Parathyroid adenoma (tissue), 2 donors: Measurements from ENCODE around the gene CCN2.
A peak's percentile ranks its signal among the peaks of the same experiment; 100 is the strongest.

Source experiments
- H2AFZ ChIP-seq: fragments of 300-600 bp; sonication (generic); one replicate; pipeline ENCODE4 v1.7.0; 2017; ENCODE audit warnings: antibody characterized with exemption, mild to moderate bottlenecking
- H3K27ac ChIP-seq: fragments of 300-600 bp; sonication (generic); one replicate; pipeline ENCODE4 v1.7.0; 2017
- H3K27me3 ChIP-seq: fragments of 300-600 bp; sonication (generic); one replicate; pipeline ENCODE4 v1.7.0; 2017; ENCODE audit warnings: low read length; ENCODE audit not compliant: control insufficient read depth, insufficient read depth
- H3K36me3 ChIP-seq: fragments of 300-600 bp; sonication (generic); one replicate; pipeline ENCODE4 v1.7.0; 2017; ENCODE audit warnings: low read length; ENCODE audit not compliant: control insufficient read depth, insufficient read depth
- H3K4me1 ChIP-seq: fragments of 300-600 bp; sonication (generic); one replicate; pipeline ENCODE4 v1.7.0; 2017; ENCODE audit warnings: control low read depth
- H3K4me2 ChIP-seq: fragments of 300-600 bp; sonication (generic); one replicate; pipeline ENCODE4 v1.7.0; 2017; ENCODE audit warnings: low read length
- H3K4me3 ChIP-seq: fragments of 300-600 bp; sonication (generic); one replicate; pipeline ENCODE4 v1.7.0; 2017; ENCODE audit warnings: low read depth, low read length
- H3K79me2 ChIP-seq: fragments of 300-600 bp; sonication (generic); one replicate; pipeline ENCODE4 v1.7.0; 2017; ENCODE audit warnings: control low read depth
- H3K9ac ChIP-seq: fragments of 300-600 bp; sonication (generic); one replicate; pipeline ENCODE4 v1.7.0; 2017; ENCODE audit warnings: mild to moderate bottlenecking
- H3K9me3 ChIP-seq: fragments of 300-600 bp; sonication (generic); one replicate; pipeline ENCODE4 v1.7.0; 2017; ENCODE audit warnings: low read length; ENCODE audit not compliant: control insufficient read depth
- TF ChIP-seq, protein P1 (sequence below): fragments of 300-600 bp; sonication (generic); IDR thresholded peaks from one replicate; pipeline ENCODE4 v1.7.0; 2017; ENCODE audit warnings: antibody characterized with exemption, mild to moderate bottlenecking
- donor health status: primary hyperparathyroidism.

Gene CCN2

GRCh38 chr6:131936156-131936555 is 15.0 kb downstream of the CCN2 start:
- Histone ChIP-seq H2AFZ (no peak overlapping the region), H3K4me1 (no peaks in the 10 kb centered on the region), H3K4me3 (no peak overlapping the region), H3K79me2 (no peaks in the 10 kb centered on the region), H3K27ac (no peak overlapping the region), H3K9me3 (no peaks in the 10 kb centered on the region), H3K36me3 (no peaks in the 10 kb centered on the region), H3K27me3 (no peaks in the 10 kb centered on the region), H3K4me2 (no peak overlapping the region), H3K9ac (no peak overlapping the region)
- TF ChIP-seq, protein P1, sequence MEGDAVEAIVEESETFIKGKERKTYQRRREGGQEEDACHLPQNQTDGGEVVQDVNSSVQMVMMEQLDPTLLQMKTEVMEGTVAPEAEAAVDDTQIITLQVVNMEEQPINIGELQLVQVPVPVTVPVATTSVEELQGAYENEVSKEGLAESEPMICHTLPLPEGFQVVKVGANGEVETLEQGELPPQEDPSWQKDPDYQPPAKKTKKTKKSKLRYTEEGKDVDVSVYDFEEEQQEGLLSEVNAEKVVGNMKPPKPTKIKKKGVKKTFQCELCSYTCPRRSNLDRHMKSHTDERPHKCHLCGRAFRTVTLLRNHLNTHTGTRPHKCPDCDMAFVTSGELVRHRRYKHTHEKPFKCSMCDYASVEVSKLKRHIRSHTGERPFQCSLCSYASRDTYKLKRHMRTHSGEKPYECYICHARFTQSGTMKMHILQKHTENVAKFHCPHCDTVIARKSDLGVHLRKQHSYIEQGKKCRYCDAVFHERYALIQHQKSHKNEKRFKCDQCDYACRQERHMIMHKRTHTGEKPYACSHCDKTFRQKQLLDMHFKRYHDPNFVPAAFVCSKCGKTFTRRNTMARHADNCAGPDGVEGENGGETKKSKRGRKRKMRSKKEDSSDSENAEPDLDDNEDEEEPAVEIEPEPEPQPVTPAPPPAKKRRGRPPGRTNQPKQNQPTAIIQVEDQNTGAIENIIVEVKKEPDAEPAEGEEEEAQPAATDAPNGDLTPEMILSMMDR = no peak

- Histone ChIP-seq H3K27ac (no peak overlapping the region), H3K9ac (no peak overlapping the region)
Measured at GRCh38 chr6:131931063-131931750, 20.0 kb downstream of the CCN2 start.

DNA sequence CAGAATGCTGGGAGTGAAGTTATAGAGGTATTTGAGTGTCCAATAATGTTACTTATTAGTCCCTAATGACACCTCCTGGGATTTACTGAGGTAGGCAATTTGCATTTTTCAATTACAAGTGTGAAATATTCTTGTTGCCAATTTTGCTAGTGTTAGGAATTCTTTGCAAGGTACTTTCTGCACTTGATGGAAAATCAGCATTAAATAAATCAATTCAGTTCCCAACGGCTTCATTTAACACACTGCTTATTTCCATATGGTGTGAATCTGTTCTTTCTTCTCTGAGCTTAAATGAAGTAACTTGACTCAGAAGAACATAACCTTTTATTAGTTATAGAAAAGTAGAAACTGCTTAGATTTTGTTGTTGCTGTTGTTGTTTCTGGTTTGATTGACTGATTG is 21.2 kb downstream of the CCN2 start:
- TF ChIP-seq, protein P1 = no peak
- no peak overlapping the region for H3K4me2 ChIP-seq
- no peak overlapping the region for H3K9ac ChIP-seq
- H3K36me3 ChIP-seq = no peaks in the 10 kb centered on the region
- H3K4me1 ChIP-seq = no peaks in the 10 kb centered on the region
- no peak overlapping the region for H3K27ac ChIP-seq
- no peak overlapping the region for H2AFZ ChIP-seq
- no peak overlapping the region for H3K4me3 ChIP-seq
- H3K9me3 ChIP-seq = no peaks in the 10 kb centered on the region
- H3K27me3 ChIP-seq = no peaks in the 10 kb centered on the region
- no peaks in the 10 kb centered on the region for H3K79me2 ChIP-seq

More at GRCh38 chr6:131931063-131931750, 20.0 kb downstream of the CCN2 start:
- no peaks in the 10 kb centered on the region for H3K27me3 ChIP-seq
- TF ChIP-seq, protein P1 = no peak
- no peaks in the 10 kb centered on the region for H3K4me1 ChIP-seq
- H3K4me3 ChIP-seq = no peak overlapping the region
- H3K9me3 ChIP-seq = no peaks in the 10 kb centered on the region
- H3K4me2 ChIP-seq = no peak overlapping the region
- no peaks in the 10 kb centered on the region for H3K36me3 ChIP-seq
- H2AFZ ChIP-seq = no peak overlapping the region
- H3K79me2 ChIP-seq = no peaks in the 10 kb centered on the region

DNA sequence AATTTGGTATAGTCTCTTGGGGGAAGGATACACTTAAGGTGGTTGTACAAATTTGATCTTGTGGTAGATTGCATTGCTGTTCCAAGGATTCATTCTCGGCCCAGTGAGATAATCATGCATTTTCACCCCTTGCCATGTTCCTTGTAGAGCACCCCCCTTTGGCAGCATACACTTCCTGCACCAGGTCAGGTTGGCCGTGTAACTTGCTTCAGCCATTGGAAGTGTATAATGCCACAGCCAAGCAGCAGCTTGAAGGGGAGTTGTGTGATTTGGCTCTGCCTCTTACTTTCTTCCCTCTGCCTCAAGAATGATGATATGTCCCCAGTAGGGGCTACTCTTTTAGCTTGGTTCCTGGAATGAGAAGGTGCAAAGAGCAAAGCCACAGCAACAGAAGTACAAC is 21.9 kb downstream of the CCN2 start:
- Histone ChIP-seq H3K4me2 (no peak overlapping the region), H2AFZ (no peak overlapping the region), H3K9me3 (no peaks in the 10 kb centered on the region), H3K36me3 (no peaks in the 10 kb centered on the region), H3K4me3 (no peak overlapping the region), H3K4me1 (no peaks in the 10 kb centered on the region), H3K27ac (no peak overlapping the region), H3K79me2 (no peaks in the 10 kb centered on the region), H3K27me3 (no peaks in the 10 kb centered on the region), H3K9ac (no peak overlapping the region)
- TF ChIP-seq, protein P1 = no peak

GRCh38 chr6:131924881-131925474 is 26.2 kb downstream of the CCN2 start:
- H3K27ac ChIP-seq = no peak overlapping the region
- TF ChIP-seq, protein P1 = peak; percentile 42
- H3K36me3 ChIP-seq = no peaks in the 10 kb centered on the region
- no peaks in the 10 kb centered on the region for H3K4me1 ChIP-seq
- H3K27me3 ChIP-seq = no peaks in the 10 kb centered on the region
- H3K9me3 ChIP-seq = no peaks in the 10 kb centered on the region
- no peak overlapping the region for H3K4me3 ChIP-seq
- H3K9ac ChIP-seq = no peak overlapping the region
- no peak overlapping the region for H3K4me2 ChIP-seq
- H2AFZ ChIP-seq = no peak overlapping the region
- H3K79me2 ChIP-seq = no peaks in the 10 kb centered on the region
